PC-9 (cell line): Measurements from ENCODE around the gene BSPRY. TPM values are rescaled to one million over a fixed set of nuclear protein-coding genes. Genes with fewer than 3 reads are reported as not detected.

Experiments
- BruUV-seq: library from RNA; stranded (reverse); fragments of 400-500 nt; replicated peaks from 2 replicates; lab custom pipeline; 2021; lab: Mats Ljungman, UMichigan
- CTCF ChIA-PET: fragments of 300-600 bp; sonication (Branson Sonifier 250); formaldehyde crosslinking; loops from one replicate; lab custom pipeline; 2022; ENCODE audit warnings: antibody characterized with exemption; lab: Charles Lee
- POLR2A ChIA-PET: fragments of 300-600 bp; sonication (Branson Sonifier 250); formaldehyde crosslinking; loops from one replicate; lab custom pipeline; 2022; ENCODE audit warnings: antibody characterized with exemption; ENCODE audit not compliant: unreplicated experiment; lab: Charles Lee
- DNase-seq, 2 experiments: peaks; one replicate each; pipeline versions ENCODE4 v3.0.0 to v3.0.0-alpha.2; 2015 to 2022; ENCODE audit warnings: mixed read lengths in 1 of 2
- H2AFZ ChIP-seq: fragments of 200-600 bp; sonication (generic); 2 replicates; pipeline ENCODE4 v1.8.1; 2017; ENCODE audit warnings: antibody characterized with exemption
- H3F3A ChIP-seq: fragments of 200-600 bp; sonication (generic); 2 replicates; pipeline ENCODE4 v1.8.1; 2017; ENCODE audit warnings: antibody characterized with exemption, mild to moderate bottlenecking, low read depth; ENCODE audit not compliant: insufficient read depth
- H3K27ac ChIP-seq: fragments of 200-600 bp; sonication (generic); 2 replicates; pipeline ENCODE4 v1.6.1; 2016; ENCODE audit warnings: mixed run types
- H3K27me3 ChIP-seq: fragments of 200-600 bp; sonication (generic); 2 replicates; pipeline ENCODE4 v1.6.1; 2016; ENCODE audit warnings: low read depth, mixed run types; ENCODE audit not compliant: insufficient read depth
- H3K36me3 ChIP-seq: fragments of 200-600 bp; sonication (generic); 2 replicates; pipeline ENCODE4 v1.6.1; 2016; ENCODE audit warnings: low read depth, mixed run types
- H3K4me1 ChIP-seq: fragments of 200-600 bp; sonication (generic); replicated peaks from 2 replicates; pipeline ENCODE4 v1.6.1; 2016; ENCODE audit warnings: mixed run types; ENCODE audit not compliant: insufficient read depth
- H3K4me2 ChIP-seq: fragments of 200-600 bp; sonication (generic); 2 replicates; pipeline ENCODE4 v1.6.1; 2017; ENCODE audit warnings: mixed run types
- H3K4me3 ChIP-seq: fragments of 200-600 bp; sonication (generic); 2 replicates; pipeline ENCODE4 v1.6.1; 2016; ENCODE audit warnings: mixed run types
- H3K79me2 ChIP-seq: fragments of 200-600 bp; sonication (generic); 2 replicates; pipeline ENCODE4 v1.6.1; 2017; ENCODE audit warnings: low read depth, mixed run types
- H3K9me2 ChIP-seq: fragments of 200-600 bp; sonication (generic); 2 replicates; pipeline ENCODE4 v1.8.1; 2017; ENCODE audit warnings: mild to moderate bottlenecking; ENCODE audit not compliant: insufficient read depth
- H3K9me3 ChIP-seq: fragments of 200-600 bp; sonication (generic); 2 replicates; pipeline ENCODE4 v1.8.1; 2016; ENCODE audit warnings: low read depth; ENCODE audit not compliant: insufficient read depth
- H4K20me1 ChIP-seq: fragments of 200-600 bp; sonication (generic); 2 replicates; pipeline ENCODE4 v1.8.1; 2017; ENCODE audit not compliant: insufficient read depth
- EZH2 ChIP-seq: fragments of 200-600 bp; sonication (generic); IDR thresholded peaks from 2 replicates; pipeline ENCODE4 v1.8.0; 2017; ENCODE audit warnings: antibody characterized with exemption, low read depth
- intact Hi-C: fragments of 100-400 bp; cut with micrococcal nuclease; formaldehyde crosslinking; loops from one replicate; pipeline ENCODE4 v1.10.0; 2022; ENCODE audit not compliant: unreplicated experiment
- total RNA-seq: library from RNA; stranded (reverse); gene quantifications from 2 replicates; pipeline ENCODE4 v1.2.3, GENCODE V29; 2021
- TF ChIP-seq, protein P1 (sequence below): fragments of 200-600 bp; sonication (generic); conservative IDR thresholded peaks from 2 replicates; pipeline ENCODE4 v1.6.1; 2017; ENCODE audit warnings: mixed run types, antibody characterized with exemption, mild to moderate bottlenecking, moderate library complexity

The BSPRY gene
- total RNA-seq, 1 experiment from 2014 or later = 29.3 TPM

DNA sequence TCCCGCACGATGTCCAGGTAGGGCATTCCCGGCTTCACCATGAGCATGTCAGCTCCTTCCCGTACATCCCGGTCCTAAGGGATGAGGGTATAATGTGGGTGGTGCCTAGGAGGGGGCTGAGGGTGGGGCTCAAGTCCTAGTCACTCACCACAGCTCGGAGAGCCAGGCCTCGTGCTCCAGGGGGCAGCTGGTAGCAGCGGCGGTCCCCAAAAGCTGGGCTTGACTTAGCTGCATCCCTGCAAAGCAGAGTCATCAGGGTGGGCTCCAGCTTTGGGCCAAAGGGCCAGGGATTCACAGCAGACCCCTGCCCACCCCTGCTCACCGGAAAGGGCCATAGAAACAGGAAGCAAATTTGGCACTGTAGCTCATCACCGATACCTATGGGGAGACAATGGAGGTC is 40.1 kb downstream of the BSPRY start:
- H4K20me1 ChIP-seq = no peaks in the 10 kb centered on the region
- no peaks in the 10 kb centered on the region for H3K9me3 ChIP-seq
- no peaks in the 10 kb centered on the region; the same call in 1 of the 2 replicates for H3K4me1 ChIP-seq
- ChIA-PET POLR2A (no interaction called here), CTCF (no interaction called here)
- H3K27ac ChIP-seq = no peak overlapping the region
- no peak overlapping the region for H3K4me2 ChIP-seq
- no peaks in the 10 kb centered on the region for H3K27me3 ChIP-seq
- H3K36me3 ChIP-seq = no peaks in the 10 kb centered on the region
- TF ChIP-seq EZH2 = no peak
- TF ChIP-seq, protein P1, sequence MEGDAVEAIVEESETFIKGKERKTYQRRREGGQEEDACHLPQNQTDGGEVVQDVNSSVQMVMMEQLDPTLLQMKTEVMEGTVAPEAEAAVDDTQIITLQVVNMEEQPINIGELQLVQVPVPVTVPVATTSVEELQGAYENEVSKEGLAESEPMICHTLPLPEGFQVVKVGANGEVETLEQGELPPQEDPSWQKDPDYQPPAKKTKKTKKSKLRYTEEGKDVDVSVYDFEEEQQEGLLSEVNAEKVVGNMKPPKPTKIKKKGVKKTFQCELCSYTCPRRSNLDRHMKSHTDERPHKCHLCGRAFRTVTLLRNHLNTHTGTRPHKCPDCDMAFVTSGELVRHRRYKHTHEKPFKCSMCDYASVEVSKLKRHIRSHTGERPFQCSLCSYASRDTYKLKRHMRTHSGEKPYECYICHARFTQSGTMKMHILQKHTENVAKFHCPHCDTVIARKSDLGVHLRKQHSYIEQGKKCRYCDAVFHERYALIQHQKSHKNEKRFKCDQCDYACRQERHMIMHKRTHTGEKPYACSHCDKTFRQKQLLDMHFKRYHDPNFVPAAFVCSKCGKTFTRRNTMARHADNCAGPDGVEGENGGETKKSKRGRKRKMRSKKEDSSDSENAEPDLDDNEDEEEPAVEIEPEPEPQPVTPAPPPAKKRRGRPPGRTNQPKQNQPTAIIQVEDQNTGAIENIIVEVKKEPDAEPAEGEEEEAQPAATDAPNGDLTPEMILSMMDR = no peak
- H3F3A ChIP-seq = no peaks in the 10 kb centered on the region; the same call in 1 of the 2 replicates
- BruUV-seq = no TSS peak
- no peak overlapping the region for H2AFZ ChIP-seq
- no peaks in the 10 kb centered on the region for H3K9me2 ChIP-seq
- H3K4me3 ChIP-seq = no peak overlapping the region
- H3K79me2 ChIP-seq = no peaks in the 10 kb centered on the region
- no peak for DNase-seq
- intact Hi-C loops = no loop called here

DNA sequence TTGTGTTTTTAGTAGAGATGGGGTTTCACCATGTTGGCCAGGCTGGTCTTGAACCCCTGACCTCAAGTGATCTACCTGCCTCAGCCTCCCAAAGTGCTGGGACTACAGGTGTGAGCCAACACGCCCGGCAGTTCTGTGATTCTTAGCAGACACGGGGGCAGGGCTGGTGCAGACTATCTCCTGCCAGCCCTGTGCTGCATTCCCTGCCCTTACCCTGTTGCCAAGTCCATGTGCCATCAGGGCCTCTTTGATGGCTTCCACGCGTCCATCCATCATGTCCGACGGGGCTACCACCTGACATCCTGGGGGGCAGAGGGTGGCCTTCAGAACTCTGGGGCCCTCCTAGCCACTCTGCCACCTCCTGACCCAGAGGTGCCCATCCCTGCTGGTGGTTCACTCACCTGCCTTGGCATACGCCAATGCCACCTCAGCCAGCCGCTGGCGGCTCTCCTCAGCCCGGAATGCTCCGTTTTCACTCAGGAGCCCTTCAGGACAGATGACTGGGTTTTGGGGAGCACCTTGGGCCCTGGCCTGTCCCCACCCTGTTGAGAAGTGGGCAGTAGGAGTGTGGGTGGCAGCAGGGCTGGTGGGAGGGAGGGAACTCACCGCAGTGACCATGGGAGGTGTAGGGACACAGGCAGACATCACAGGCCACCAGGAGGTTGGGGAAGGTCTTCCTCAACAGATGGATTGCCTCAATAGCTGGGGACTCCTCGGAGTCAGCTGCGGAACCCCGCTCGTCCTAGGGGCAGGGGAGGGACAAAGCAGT is 41.0 kb downstream of the BSPRY start:
- intact Hi-C loops = no loop called here
- Histone ChIP-seq H3K4me2 (no peak overlapping the region), H3F3A (no peaks in the 10 kb centered on the region; the same call in 1 of the 2 replicates), H3K9me2 (no peaks in the 10 kb centered on the region), H3K27ac (no peak overlapping the region), H4K20me1 (no peaks in the 10 kb centered on the region), H3K27me3 (no peaks in the 10 kb centered on the region), H3K36me3 (no peaks in the 10 kb centered on the region), H3K9me3 (no peaks in the 10 kb centered on the region), H2AFZ (no peak overlapping the region), H3K4me3 (no peak overlapping the region), H3K4me1 (no peaks in the 10 kb centered on the region; the same call in 1 of the 2 replicates), H3K79me2 (no peaks in the 10 kb centered on the region)
- ChIA-PET CTCF (no interaction called here), POLR2A (no interaction called here)
- BruUV-seq = no TSS peak
- TF ChIP-seq, protein P1 = no peak
- TF ChIP-seq EZH2 = no peak
- no peak for DNase-seq

DNA sequence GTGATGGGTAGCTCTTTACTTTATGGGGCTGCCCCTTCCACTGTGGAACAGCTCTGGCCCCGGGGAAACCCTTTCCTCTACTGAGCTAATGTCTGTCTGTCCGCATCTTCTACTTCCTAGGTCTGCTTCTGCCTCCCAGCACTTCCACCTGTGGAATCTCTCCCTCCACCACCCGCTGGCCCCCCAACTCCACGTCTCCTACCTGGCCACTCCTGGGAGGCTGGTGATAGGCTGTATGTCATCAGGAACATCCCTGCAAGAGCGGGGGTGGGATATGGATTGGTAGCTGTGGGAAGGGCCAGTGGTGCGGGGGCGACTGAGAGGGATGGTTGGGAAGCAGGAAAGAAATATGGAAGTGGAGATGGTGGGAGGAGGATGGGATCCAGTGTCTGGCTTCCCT is 42.6 kb downstream of the BSPRY start:
- ChIA-PET POLR2A (no interaction called here), CTCF (no interaction called here)
- Histone ChIP-seq H3K4me3 (no peak overlapping the region), H3K36me3 (no peaks in the 10 kb centered on the region), H3K4me1 (no peaks in the 10 kb centered on the region; the same call in 1 of the 2 replicates), H3K79me2 (no peaks in the 10 kb centered on the region), H3K27me3 (no peaks in the 10 kb centered on the region), H3K9me3 (no peaks in the 10 kb centered on the region), H3K27ac (no peak overlapping the region), H3K4me2 (no peak overlapping the region), H2AFZ (no peak overlapping the region), H3F3A (no peaks in the 10 kb centered on the region; the same call in 1 of the 2 replicates), H3K9me2 (no peaks in the 10 kb centered on the region), H4K20me1 (no peaks in the 10 kb centered on the region)
- DNase-seq = no peak
- no peak for TF ChIP-seq EZH2
- TF ChIP-seq, protein P1 = no peak
- no TSS peak for BruUV-seq
- intact Hi-C loops = no loop called here
